ENCODE measurements around the gene COX4I2.

DNA sequence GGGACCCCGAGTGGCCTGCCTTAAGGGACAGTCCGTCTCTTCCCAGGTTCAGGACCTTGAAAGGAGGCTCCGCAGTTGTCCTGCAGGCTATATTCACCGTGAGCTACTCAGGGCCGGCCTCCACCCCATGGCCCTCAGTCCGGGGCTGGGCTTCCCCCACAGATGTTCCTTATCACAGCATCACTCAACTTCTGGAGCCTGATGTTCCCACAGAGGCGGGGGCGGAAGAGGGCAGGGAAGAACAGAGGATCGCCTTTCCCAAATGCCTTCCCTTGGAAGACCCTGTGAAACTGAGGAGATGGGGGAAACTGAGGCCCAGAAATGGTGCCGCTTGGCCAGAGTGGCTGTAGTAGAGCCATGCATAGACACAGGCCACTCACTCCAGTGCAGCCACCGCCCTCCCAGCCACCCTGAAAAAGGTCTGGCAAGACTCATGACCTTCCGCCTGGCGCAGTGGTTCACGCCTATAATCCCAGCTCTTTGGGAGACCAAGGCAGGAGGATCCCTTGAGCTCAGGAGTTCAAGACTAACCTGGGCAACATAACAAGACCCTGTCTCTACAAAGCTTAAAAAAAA is 4.3 kb upstream of the COX4I2 start:
- TF ChIP-seq, protein P1, sequence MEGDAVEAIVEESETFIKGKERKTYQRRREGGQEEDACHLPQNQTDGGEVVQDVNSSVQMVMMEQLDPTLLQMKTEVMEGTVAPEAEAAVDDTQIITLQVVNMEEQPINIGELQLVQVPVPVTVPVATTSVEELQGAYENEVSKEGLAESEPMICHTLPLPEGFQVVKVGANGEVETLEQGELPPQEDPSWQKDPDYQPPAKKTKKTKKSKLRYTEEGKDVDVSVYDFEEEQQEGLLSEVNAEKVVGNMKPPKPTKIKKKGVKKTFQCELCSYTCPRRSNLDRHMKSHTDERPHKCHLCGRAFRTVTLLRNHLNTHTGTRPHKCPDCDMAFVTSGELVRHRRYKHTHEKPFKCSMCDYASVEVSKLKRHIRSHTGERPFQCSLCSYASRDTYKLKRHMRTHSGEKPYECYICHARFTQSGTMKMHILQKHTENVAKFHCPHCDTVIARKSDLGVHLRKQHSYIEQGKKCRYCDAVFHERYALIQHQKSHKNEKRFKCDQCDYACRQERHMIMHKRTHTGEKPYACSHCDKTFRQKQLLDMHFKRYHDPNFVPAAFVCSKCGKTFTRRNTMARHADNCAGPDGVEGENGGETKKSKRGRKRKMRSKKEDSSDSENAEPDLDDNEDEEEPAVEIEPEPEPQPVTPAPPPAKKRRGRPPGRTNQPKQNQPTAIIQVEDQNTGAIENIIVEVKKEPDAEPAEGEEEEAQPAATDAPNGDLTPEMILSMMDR (IDR thresholded peaks at IDR 0.05), result no peak
- TF ChIP-seq POLR2A (IDR thresholded peaks at IDR 0.05) (no peak), POLR2AphosphoS5 (IDR thresholded peaks at IDR 0.05) (no peak)
